B cell (primary cell): ENCODE results near the gene NKX6-2.

Source experiments
- EZH2 ChIP-seq: IDR thresholded peaks from 2 replicates; pipeline ENCODE4 v1.6.1; 2012; ENCODE audit warnings: borderline replicate concordance, low read depth, mild to moderate bottlenecking, moderate library complexity, low read length; ENCODE audit not compliant: insufficient read depth, poor library complexity, severe bottlenecking
- TF ChIP-seq, protein P1 (sequence below): fragments of 200-600 bp; IDR thresholded peaks from one replicate; pipeline ENCODE4 v1.8.0; 2022; ENCODE audit warnings: antibody characterized with exemption, mild to moderate bottlenecking

DNA sequence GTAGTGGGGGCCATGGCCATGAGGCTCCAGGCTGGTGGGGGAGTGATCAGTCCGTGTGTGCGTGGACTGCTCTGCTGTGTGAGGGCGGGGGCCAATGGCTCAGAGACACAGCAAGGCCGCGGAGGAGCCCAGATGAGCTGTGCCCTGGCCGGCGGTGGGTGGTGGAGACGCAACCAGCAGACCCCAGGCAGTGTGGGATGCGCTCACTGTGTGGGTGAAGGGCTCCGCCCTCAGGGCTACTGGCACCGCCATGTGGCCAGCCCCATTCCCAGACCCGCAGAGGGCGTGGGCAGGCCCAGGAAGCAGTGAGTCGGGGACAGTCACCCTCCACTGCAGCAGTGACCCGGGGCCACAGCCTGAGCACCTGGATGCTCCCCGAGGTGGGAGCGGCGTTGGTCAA, 9.1 kb downstream of the NKX6-2 start:
- TF ChIP-seq, protein P1, sequence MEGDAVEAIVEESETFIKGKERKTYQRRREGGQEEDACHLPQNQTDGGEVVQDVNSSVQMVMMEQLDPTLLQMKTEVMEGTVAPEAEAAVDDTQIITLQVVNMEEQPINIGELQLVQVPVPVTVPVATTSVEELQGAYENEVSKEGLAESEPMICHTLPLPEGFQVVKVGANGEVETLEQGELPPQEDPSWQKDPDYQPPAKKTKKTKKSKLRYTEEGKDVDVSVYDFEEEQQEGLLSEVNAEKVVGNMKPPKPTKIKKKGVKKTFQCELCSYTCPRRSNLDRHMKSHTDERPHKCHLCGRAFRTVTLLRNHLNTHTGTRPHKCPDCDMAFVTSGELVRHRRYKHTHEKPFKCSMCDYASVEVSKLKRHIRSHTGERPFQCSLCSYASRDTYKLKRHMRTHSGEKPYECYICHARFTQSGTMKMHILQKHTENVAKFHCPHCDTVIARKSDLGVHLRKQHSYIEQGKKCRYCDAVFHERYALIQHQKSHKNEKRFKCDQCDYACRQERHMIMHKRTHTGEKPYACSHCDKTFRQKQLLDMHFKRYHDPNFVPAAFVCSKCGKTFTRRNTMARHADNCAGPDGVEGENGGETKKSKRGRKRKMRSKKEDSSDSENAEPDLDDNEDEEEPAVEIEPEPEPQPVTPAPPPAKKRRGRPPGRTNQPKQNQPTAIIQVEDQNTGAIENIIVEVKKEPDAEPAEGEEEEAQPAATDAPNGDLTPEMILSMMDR = no peak
- TF ChIP-seq EZH2 = no peak
